Measurements from ENCODE around the gene MYO1D. TPM values are rescaled to one million over a fixed set of nuclear protein-coding genes. Genes with fewer than 3 reads are reported as not detected.

Gene MYO1D
- total RNA-seq, 1 experiment from 2014 or later: 29.9 TPM

DNA sequence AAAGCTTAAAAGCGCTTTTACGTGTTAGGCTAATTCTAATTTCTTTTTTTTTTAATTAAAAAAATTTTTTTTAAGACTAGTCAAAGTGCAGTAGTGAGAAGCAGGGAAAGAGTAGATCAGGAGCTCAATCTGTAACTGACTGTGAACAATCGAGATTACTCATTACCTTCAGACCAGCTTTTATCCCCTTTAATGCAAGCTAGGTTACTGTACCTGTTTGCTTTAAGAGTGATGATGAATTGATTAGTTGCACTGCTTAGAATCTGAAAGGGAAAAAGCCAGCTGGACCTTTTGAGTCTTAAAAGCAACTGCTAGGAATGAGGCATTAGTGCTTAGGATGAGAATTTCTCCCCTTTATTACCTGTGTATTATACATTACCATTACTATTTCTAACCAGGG, 413.6 kb downstream of the MYO1D start:
- no peak overlapping the region for H3K4me3 Mint-ChIP-seq
- TF ChIP-seq SMAD3 (CRISPR knock-in tag; IDR thresholded peaks at IDR 0.05; ENCODE audit: borderline replicate concordance) (no peak), NR1H2 (CRISPR knock-in tag; IDR thresholded peaks at IDR 0.05) (no peak), ZNF121 (CRISPR knock-in tag; IDR thresholded peaks at IDR 0.05) (no peak), TEAD1 (CRISPR knock-in tag; IDR thresholded peaks at IDR 0.05) (no peak), ZNF263 (CRISPR knock-in tag; IDR thresholded peaks at IDR 0.05; ENCODE audit: low read depth) (no peak), NFATC4 (CRISPR knock-in tag; IDR thresholded peaks at IDR 0.05) (no peak), EMX1 (CRISPR knock-in tag; IDR thresholded peaks at IDR 0.05) (no peak)
- TF ChIP-seq, protein P1, sequence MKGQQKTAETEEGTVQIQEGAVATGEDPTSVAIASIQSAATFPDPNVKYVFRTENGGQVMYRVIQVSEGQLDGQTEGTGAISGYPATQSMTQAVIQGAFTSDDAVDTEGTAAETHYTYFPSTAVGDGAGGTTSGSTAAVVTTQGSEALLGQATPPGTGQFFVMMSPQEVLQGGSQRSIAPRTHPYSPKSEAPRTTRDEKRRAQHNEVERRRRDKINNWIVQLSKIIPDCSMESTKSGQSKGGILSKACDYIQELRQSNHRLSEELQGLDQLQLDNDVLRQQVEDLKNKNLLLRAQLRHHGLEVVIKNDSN (CRISPR knock-in tag; IDR thresholded peaks at IDR 0.05): no peak
- TF ChIP-seq, protein P2, sequence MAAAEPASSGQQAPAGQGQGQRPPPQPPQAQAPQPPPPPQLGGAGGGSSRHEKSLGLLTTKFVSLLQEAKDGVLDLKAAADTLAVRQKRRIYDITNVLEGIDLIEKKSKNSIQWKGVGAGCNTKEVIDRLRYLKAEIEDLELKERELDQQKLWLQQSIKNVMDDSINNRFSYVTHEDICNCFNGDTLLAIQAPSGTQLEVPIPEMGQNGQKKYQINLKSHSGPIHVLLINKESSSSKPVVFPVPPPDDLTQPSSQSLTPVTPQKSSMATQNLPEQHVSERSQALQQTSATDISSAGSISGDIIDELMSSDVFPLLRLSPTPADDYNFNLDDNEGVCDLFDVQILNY (CRISPR knock-in tag; IDR thresholded peaks at IDR 0.05): no peak
- TF ChIP-seq, protein P3, sequence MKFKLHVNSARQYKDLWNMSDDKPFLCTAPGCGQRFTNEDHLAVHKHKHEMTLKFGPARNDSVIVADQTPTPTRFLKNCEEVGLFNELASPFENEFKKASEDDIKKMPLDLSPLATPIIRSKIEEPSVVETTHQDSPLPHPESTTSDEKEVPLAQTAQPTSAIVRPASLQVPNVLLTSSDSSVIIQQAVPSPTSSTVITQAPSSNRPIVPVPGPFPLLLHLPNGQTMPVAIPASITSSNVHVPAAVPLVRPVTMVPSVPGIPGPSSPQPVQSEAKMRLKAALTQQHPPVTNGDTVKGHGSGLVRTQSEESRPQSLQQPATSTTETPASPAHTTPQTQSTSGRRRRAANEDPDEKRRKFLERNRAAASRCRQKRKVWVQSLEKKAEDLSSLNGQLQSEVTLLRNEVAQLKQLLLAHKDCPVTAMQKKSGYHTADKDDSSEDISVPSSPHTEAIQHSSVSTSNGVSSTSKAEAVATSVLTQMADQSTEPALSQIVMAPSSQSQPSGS (CRISPR knock-in tag; IDR thresholded peaks at IDR 0.05; ENCODE audit: borderline replicate concordance, low read depth): no peak
- TF ChIP-seq, protein P4, sequence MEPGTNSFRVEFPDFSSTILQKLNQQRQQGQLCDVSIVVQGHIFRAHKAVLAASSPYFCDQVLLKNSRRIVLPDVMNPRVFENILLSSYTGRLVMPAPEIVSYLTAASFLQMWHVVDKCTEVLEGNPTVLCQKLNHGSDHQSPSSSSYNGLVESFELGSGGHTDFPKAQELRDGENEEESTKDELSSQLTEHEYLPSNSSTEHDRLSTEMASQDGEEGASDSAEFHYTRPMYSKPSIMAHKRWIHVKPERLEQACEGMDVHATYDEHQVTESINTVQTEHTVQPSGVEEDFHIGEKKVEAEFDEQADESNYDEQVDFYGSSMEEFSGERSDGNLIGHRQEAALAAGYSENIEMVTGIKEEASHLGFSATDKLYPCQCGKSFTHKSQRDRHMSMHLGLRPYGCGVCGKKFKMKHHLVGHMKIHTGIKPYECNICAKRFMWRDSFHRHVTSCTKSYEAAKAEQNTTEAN (CRISPR knock-in tag; IDR thresholded peaks at IDR 0.05): no peak
- TF ChIP-seq, protein P5, sequence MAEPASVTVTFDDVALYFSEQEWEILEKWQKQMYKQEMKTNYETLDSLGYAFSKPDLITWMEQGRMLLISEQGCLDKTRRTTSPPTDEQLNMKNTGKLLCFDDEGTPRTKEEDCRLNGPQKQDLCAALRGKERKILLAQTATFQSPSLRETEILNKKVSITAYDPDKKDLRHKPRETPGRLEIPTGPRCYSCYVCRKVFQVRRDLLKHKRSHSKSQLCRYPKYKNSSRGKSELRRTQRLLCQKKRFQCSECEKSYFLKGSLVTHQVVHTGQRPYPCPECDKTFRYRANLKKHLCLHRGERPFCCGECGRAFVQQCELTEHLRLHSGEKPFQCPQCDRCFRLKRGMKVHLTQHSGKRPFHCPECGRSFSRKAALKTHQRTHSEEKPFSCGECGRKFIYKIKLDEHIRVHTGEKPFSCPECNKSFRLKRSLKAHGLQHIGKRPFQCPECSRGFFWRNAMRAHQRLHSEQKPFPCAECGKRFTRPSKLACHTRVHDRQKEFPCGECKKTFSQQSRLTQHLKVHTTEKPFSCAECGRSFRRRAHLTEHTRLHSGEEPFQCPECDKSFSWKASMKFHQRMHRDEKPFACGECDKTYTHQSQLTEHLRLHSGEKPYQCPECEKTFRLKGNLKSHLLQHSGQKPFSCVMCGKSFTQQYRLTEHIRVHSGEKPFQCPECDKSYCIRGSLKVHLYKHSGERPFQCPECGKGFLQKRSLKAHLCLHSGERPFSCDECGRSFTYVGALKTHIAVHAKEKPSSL (CRISPR knock-in tag; conservative IDR thresholded peaks at IDR 0.05): no peak
- TF ChIP-seq, protein P6, sequence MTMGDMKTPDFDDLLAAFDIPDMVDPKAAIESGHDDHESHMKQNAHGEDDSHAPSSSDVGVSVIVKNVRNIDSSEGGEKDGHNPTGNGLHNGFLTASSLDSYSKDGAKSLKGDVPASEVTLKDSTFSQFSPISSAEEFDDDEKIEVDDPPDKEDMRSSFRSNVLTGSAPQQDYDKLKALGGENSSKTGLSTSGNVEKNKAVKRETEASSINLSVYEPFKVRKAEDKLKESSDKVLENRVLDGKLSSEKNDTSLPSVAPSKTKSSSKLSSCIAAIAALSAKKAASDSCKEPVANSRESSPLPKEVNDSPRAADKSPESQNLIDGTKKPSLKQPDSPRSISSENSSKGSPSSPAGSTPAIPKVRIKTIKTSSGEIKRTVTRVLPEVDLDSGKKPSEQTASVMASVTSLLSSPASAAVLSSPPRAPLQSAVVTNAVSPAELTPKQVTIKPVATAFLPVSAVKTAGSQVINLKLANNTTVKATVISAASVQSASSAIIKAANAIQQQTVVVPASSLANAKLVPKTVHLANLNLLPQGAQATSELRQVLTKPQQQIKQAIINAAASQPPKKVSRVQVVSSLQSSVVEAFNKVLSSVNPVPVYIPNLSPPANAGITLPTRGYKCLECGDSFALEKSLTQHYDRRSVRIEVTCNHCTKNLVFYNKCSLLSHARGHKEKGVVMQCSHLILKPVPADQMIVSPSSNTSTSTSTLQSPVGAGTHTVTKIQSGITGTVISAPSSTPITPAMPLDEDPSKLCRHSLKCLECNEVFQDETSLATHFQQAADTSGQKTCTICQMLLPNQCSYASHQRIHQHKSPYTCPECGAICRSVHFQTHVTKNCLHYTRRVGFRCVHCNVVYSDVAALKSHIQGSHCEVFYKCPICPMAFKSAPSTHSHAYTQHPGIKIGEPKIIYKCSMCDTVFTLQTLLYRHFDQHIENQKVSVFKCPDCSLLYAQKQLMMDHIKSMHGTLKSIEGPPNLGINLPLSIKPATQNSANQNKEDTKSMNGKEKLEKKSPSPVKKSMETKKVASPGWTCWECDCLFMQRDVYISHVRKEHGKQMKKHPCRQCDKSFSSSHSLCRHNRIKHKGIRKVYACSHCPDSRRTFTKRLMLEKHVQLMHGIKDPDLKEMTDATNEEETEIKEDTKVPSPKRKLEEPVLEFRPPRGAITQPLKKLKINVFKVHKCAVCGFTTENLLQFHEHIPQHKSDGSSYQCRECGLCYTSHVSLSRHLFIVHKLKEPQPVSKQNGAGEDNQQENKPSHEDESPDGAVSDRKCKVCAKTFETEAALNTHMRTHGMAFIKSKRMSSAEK (CRISPR knock-in tag; IDR thresholded peaks at IDR 0.05; ENCODE audit: borderline replicate concordance): no peak
- TF ChIP-seq, protein P7, sequence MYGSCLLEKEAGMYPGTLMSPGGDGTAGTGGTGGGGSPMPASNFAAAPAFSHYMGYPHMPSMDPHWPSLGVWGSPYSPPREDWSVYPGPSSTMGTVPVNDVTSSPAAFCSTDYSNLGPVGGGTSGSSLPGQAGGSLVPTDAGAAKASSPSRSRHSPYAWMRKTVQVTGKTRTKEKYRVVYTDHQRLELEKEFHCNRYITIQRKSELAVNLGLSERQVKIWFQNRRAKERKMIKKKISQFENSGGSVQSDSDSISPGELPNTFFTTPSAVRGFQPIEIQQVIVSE (CRISPR knock-in tag; IDR thresholded peaks at IDR 0.05; ENCODE audit: borderline replicate concordance): no peak
- TF ChIP-seq, protein P8, sequence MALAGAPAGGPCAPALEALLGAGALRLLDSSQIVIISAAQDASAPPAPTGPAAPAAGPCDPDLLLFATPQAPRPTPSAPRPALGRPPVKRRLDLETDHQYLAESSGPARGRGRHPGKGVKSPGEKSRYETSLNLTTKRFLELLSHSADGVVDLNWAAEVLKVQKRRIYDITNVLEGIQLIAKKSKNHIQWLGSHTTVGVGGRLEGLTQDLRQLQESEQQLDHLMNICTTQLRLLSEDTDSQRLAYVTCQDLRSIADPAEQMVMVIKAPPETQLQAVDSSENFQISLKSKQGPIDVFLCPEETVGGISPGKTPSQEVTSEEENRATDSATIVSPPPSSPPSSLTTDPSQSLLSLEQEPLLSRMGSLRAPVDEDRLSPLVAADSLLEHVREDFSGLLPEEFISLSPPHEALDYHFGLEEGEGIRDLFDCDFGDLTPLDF (CRISPR knock-in tag; IDR thresholded peaks at IDR 0.05): no peak
- POLR2A ChIA-PET: no interaction called here
- H3K4me1 Mint-ChIP-seq: no peaks in the 10 kb centered on the region
- no peak for ATAC-seq
- no peak overlapping the region for H3K27ac Mint-ChIP-seq
- no peaks in the 10 kb centered on the region for H3K27me3 Mint-ChIP-seq (ENCODE audit: low read depth)
- DNase-seq (ENCODE audit: low spot score): no peak
- peaks cover 65% of the 10 kb centered on the region for H3K36me3 Mint-ChIP-seq
- H3K9me3 Mint-ChIP-seq: no peaks in the 10 kb centered on the region
- CTCF ChIA-PET: interaction anchor here (0.7 to 4.2 kb wide), 4 partner anchors 19 to 47 kb away, joined by 4 to 34 read pairs (median 18); partner anchors contain the start of genes CDK5R1 and PSMD11
